NCI-H345 treated with DMSO at 0.1 percent for 48 hours (cell line): ENCODE measurements around the gene TC2N.
"Not testable (repeated sequence)": the region's sequence is repeated elsewhere in the genome, so short reads cannot be mapped to it uniquely, and the experiment has no call there.

Experiments used
- DNase-seq: peaks from one replicate; lab custom pipeline; 2025; ENCODE audit not compliant: unreplicated experiment; lab: John Stamatoyannopoulos, UW

Gene TC2N

GRCh38 chr14:91870001-91870400 lies 2.7 kb upstream of the TC2N start:
- no peak for DNase-seq

DNA sequence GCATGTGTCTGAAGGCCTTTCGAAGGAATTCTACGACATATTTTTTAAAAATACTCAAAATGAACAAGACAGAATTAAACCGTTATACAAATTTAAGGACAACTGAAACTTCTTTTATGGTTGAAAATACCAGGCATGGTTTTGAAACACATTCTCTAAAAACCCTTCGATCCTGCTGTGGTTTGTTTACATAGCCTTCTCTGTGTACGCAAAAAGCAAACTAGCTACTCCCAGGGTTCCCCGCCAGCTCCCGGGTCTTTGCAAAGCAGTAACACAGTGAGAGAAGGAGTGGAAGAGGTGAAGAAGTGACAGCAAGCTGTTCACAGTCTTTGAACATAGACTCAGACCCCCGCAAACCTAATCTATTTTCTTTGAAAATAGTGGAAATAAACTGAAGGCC lies 2.2 kb upstream of the TC2N start:
- DNase-seq = no peak

DNA sequence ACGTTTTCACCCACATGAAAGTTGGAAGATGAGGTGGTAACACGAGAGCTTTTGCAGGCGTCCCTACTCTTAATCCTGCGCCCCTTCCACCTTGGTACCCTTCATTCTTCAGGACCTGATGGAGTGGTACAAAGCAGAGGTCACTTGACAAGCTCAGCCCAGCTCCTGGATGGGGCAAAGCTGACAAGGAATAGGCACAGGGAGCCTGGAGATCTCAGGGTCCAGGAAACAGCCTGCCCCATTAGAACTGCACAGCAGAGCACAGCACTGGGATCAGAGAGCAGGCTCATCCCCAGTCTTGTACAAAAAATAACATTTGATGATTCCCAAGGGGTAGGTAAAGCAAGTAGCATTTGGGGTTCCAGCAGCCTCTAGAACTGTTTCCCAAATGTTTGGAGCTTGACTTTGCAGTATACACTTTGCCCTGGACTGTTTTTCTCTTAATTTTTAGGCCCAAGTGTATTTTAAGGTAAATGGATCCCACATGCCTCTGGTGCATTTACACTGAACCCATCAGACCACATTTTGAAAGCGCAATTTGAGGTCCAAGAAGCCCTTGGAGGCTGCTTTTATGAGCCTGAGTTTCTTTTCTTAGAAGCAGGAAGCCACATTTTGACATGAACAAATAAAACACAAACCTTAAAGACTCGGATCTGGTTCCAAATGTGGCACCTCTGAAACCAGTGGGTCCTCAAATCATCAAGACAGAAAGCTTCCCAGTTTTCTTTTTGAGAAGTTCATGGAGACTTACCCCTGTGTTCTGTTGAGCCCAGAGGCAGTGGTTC lies 633 bp downstream of the TC2N start:
- DNase-seq = no peak

DNA sequence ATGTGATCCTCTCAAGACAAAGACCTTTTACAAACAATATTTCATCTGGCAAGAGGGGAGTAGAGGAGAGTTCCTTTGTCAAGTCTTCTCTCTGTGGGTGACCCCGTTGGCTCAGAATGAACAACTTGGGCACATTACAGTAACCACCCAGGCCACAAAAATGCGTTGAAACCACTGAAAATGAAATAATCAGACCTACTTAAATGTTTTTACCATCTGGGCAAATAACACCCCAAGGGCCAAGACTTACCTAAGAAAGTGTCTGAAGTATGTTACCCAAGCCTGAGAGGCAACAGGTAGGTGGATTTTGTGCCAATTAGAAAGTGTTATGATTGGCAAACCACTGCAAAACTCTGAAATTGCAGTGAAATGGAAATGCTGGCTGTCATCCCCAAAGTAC lies 1.3 kb downstream of the TC2N start:
- no peak for DNase-seq

DNA sequence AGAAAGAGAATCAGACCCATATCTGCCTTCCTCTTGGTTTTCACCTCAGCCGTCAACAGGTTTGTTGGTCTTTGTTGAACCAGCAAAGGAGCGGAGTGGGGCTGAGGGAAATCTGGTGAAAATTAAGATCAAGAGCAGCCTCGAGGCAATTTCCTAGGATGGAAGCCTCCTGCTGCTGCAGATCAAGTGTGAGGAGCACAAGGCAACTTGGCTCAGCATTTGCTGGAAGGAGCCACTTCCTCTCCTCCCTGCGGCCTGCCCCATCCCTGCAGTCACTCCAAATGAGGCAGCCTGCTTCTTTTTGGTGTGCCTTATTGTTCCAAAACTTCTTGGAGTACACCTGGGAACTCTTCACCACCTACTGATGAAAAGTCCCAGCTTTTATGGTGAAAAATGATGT lies 4.9 kb downstream of the TC2N start:
- no peak for DNase-seq

DNA sequence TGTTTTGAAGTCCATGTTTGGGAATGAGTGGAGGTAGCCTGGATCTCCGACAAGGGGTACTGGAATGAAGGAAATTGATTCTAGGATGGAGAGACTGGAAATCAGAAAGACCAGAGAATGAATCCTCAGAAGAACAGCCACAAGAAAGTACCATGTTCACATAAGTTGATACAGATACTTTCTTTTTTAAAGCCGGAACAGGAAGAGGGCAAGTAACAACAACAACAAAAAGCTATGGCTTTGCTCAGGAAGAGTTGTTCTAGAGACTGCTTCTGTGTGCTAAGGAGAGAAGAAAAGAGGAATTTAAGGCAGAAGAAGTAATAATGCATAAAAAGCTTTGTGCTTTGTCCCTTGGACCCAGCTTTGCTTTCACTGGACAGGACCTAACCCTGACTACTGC lies 6.2 kb downstream of the TC2N start:
- DNase-seq = no peak

DNA sequence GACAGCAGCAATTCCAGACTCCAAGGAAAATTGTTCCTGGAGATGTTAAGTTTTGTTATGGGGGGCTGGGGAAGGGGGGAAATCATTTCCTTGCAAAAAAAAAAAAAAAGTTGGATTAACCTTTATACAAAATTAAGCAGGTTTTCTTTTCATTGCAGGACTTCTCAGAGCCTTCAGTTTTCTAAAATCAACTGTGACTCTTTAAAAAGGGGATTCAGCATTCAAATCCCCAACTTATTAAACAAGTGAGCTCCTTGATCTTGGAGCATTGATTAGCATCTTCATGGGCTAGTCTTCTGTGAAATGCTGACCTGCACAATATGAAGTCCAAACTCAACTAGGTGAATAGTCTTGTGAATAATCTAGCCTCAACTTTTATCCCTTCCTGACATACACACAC lies 7.1 kb downstream of the TC2N start:
- no peak for DNase-seq

DNA sequence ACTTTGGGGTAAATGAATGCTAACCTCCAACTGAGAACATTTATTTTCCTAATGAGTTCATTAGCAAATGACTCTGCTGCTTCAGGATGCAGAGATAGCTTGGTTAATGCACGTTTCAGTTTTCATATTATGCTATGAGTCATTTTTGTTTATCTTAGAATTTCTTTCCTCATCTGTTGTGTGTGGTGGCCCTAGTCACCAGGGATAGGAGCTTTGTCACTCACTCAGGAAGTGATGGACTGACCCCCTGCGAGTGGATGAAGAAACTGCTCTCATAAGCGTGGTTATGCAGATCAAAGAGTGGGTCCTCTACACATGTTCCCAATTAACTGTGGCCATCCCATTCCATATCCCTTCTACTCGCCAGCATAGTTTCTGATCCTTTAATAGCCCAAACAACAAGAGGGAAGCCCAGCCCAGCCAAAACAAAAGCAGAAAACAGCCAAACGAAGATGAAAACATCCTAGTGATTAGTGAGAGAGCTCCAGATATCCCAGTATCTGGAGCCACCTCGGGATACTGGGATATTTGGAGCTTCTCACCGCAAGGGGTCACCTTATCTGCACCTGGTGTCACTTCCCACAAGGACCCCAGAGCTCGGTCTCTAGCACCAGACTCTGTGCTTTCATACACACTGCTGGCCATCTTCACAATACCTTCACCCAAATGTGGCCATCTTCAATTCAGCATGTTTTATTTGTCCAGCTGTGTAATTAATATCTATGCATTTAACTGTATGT lies 8.6 kb downstream of the TC2N start:
- DNase-seq = no peak

DNA sequence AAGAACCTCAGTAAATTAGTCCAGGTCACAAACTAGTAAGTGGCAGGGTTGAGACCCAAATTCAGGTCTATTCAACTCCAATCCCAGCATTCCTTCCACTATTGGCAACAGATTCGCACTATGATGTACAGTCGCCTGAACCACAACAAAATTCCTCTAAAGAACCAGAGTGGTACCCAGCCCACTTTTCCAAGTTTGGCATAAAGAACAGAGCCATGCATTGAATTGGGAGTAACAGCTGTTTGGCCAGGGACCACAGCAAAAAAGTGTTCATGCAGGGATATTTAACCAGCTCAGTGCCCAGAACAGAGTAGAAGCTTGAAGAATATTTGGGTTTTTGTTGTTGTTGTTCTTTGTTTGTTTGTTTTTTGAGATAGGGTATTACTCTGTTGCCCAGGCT lies 9.7 kb downstream of the TC2N start:
- DNase-seq = no peak

DNA sequence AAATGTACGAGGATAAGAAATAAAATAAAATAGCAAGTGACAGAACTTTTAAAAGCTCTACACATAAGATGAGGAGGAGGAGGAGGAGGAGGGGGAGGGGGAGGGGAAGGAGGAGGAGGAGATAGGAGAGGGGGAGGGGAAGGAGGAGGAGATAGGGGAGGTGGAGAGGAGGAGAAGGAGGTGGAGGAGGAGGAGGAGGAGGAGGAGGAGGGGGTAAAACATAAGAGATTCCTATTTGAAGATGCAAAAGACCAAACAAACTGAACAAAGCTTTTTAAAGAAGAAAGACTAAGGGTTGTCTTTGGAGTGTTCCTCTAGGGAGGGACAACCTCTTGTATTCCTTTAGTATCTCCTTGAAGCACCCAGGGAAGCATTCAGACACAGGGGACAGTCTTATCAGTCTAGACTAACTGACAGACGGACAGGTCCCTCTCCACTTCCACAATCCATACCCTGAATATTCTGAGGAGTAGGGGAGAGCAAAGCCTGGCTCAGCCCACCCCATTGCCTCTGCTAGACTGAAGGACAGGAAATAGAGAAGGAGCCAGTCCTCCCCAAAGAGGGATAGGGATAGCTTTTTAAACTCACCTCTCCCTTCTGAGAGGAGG lies 12.9 kb downstream of the TC2N start:
- no peak for DNase-seq

GRCh38 chr14:91851563-91851962 lies 15.8 kb downstream of the TC2N start:
- DNase-seq = no peak

GRCh38 chr14:91848504-91849001 lies 18.8 kb downstream of the TC2N start:
- DNase-seq = no peak

GRCh38 chr14:91847693-91848092 lies 19.6 kb downstream of the TC2N start:
- no peak for DNase-seq

DNA sequence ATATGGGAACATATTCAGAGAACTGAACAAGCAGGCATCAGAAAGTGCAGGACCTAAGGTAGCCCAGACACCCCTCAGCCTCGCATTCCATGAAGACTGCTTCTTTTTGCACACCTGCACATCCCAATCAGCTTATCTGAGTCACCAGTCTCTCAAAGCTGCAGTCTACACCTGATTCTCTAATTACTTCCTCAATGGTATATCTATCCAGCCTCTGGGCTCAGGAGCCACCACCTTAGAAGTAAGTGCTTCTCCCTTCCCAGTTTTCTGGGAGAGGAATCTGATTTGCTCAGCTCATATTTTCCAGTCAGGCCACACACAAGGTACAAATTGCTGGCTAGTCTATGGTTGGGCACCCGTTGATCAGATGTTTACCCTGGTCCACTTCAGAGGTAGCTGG lies 21.7 kb downstream of the TC2N start:
- no peak for DNase-seq

GRCh38 chr14:91845056-91845455 lies 22.3 kb downstream of the TC2N start:
- DNase-seq = not testable (repeated sequence)

DNA sequence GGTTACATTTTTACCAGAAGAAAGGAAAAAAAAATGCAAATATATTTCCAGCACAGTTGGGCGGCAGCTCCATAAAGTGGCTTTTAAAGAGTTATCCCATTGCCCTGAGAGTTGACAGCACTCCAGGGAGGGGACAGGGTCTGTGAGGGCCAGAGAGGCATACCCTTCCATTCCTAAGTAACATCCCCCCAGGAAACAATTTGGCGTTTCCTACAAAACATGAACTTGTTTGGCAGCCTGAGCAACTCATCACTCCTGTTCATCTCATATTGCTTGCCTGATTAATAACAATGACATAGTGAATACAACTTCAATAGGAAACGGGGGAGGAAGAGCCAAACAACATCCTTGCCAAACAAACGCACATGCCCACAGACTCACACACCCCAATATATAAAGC lies 23.3 kb downstream of the TC2N start:
- no peak for DNase-seq

DNA sequence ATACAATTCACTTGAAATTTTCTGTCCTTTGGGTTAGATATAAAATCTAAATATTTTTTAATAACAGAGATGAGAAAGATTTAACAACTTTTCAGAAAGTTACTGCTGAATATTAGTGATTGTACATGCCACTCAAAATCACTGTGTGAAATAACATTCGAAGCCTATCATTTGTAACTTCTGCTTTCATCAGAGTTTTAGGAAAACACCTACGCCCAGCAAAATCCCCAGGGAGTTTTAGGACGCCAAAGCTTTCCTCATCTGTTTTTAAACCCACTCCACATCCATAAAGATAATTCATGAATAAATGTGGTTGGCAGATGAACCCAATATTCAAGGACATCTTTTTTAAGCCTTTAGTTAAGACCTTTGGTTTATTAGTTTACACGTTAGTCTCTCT lies 23.9 kb downstream of the TC2N start:
- DNase-seq = no peak

DNA sequence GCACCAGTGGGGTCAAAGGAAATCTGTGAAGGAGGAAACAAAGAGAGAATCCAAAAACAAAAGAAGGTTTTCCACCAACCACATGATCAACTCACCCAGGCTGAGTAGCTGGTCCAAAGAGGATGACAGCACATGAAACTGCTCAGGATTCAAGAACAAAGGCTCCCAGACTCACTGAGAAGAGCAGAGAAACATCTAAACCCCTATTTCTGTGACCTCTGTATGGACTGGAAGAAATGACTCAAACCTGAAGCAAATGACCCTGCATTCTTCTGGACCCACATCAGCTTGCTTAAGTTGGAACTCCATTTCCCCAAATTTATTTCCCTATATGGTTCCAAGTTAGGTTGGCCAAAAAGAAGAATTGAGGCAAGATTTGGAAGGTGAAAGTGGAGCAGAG lies 26.3 kb downstream of the TC2N start:
- no peak for DNase-seq

- DNase-seq = no peak
Observed at GRCh38 chr14:91839749-91840148, 27.6 kb downstream of the TC2N start.

DNA sequence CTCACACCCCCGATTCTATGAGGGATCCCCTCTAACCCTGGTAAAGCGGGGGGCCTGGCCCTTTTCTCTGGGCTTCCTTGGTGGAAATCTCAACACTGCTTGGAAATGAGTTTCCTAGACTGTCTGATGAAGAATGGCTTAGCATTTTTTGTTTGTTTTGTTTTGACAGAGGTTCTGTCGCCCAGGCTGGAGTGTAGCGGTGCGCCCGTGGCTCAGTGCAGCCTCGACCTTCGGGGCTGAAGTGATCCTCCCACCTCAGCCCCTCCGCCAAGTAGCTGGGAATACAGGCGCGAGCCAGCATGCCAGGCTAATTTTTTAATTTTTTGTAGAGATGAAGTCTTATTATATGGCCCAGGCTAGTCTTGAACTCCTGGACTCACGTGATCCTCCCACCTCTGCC lies 30.3 kb downstream of the TC2N start:
- no peak for DNase-seq

- DNase-seq = peak; percentile 66
Observed at GRCh38 chr14:91835920-91836843, 31.2 kb downstream of the TC2N start.
